Endodermal cell (in vitro differentiated cells): Measurements from ENCODE around the gene KRT1. TPM values are rescaled to one million over a fixed set of nuclear protein-coding genes. Genes with fewer than 3 reads are reported as not detected.

Experiments used
- DNase-seq: peaks from one replicate; pipeline ENCODE4 v3.0.0-alpha.2; 2017
- H3K27ac ChIP-seq: 2 replicates; pipeline ENCODE4 v1.5.1; 2013; ENCODE audit warnings: mild to moderate bottlenecking, low read depth, low read length, moderate library complexity
- H3K27me3 ChIP-seq: 2 replicates; pipeline ENCODE4 v1.6.1; 2013; ENCODE audit warnings: mild to moderate bottlenecking, low read length, moderate library complexity; ENCODE audit not compliant: insufficient read depth, control insufficient read depth, poor library complexity, severe bottlenecking
- H3K36me3 ChIP-seq: 2 replicates; pipeline ENCODE4 v1.7.0; 2013; ENCODE audit warnings: mild to moderate bottlenecking, low read length, moderate library complexity; ENCODE audit not compliant: control insufficient read depth, insufficient read depth
- H3K4me1 ChIP-seq: one replicate; pipeline ENCODE4 v1.7.0; 2013; ENCODE audit warnings: low read length; ENCODE audit not compliant: control insufficient read depth, insufficient read depth
- H3K4me3 ChIP-seq: 2 replicates; pipeline ENCODE4 v1.5.1; 2013; ENCODE audit warnings: mild to moderate bottlenecking, low read length, moderate library complexity
- H3K9ac ChIP-seq: 2 replicates; pipeline ENCODE4 v1.6.1; 2013; ENCODE audit warnings: mild to moderate bottlenecking, low read length, moderate library complexity; ENCODE audit not compliant: poor library complexity, severe bottlenecking; ENCODE audit errors: extremely low read depth
- H3K9me3 ChIP-seq: 2 replicates; pipeline ENCODE4 v1.6.1; 2013; ENCODE audit warnings: mild to moderate bottlenecking, low read length, moderate library complexity; ENCODE audit not compliant: control insufficient read depth
- H3K27ac Mint-ChIP-seq: 2 replicates; pipeline ENCODE4 v1.8.0; 2020; ENCODE audit warnings: mixed read lengths
- H3K27me3 Mint-ChIP-seq: 2 replicates; pipeline ENCODE4 v1.8.0; 2021; ENCODE audit warnings: mild to moderate bottlenecking, mixed read lengths; ENCODE audit not compliant: insufficient read depth
- H3K36me3 Mint-ChIP-seq: 2 replicates; pipeline ENCODE4 v1.8.0; 2020; ENCODE audit warnings: low read depth, mixed read lengths
- H3K4me1 Mint-ChIP-seq: 2 replicates; pipeline ENCODE4 v1.8.0; 2020; ENCODE audit warnings: mixed read lengths
- H3K4me3 Mint-ChIP-seq: 2 replicates; pipeline ENCODE4 v1.8.0; 2020; ENCODE audit warnings: mild to moderate bottlenecking, moderate library complexity, mixed read lengths
- H3K9me3 Mint-ChIP-seq: 2 replicates; pipeline ENCODE4 v1.8.0; 2020; ENCODE audit warnings: mild to moderate bottlenecking, mixed read lengths
- WGBS, 2 experiments: methylation state at CpG; one replicate each; pipeline versions ENCODE4 v1.1.5 to v1.1.7; 2013; ENCODE audit warnings: missing lambda C conversion rate in 2 of 2, mixed read lengths in 1 of 2; ENCODE audit not compliant: insufficient coverage in 1 of 2, insufficient read length in 1 of 2; 5-methylcytosine and 5-hydroxymethylcytosine counted together
- total RNA-seq, 2 donors: library from RNA; stranded (reverse); fragmentation: NEBNext Ultra II Directional in 1 of 2; extraction: Animal tissue kit (Norgen Biotek cat#: 25700) in 1 of 2; gene quantifications; 2 replicates in 1 of 2; 3 replicates in 1 of 2; pipeline ENCODE4 v1.2.1, GENCODE V29; 2021
- TF ChIP-seq, protein P1 (sequence below): fragments of 200-600 bp; sonication (generic); conservative IDR thresholded peaks from 2 replicates; pipeline ENCODE4 v1.5.0; 2021; ENCODE audit warnings: antibody characterized with exemption, mild to moderate bottlenecking

KRT1 gene
- total RNA-seq, 2 donors from 2014 or later = not detected

DNA sequence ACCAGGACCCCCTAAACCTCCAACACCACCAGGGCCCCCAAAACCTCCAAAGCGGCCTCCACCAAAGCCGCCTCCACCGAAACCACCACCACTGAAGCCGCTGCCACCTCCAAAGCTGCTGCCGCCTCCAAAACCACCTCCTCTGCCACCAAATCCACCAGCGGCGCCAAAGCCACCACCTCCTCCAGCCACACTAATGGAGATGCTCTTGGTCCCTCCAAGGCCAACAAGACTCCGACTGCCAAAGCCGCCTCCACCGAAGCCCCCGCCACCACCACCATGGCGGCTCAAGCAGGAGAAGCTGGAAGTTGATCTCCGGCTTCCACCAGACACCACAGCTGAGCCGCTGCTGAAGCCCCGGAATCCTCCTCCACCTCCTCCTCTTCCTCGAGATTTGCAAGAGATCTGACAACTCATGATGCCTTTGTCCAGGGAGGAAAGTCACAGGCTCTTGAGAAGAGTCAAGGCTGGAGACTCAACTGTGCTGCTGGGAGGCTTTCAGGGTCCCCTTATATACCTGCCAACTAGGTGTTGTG, 28.4 kb downstream of the KRT1 start, which contains the start of gene KRT2:
KRT2 (minus strand) TSS at position 486 of the 536 bp plus-strand sequence; CDS start at position 417, 69 bp downstream.
- H3K36me3 Mint-ChIP-seq = no peaks in the 10 kb centered on the region
- no peak within 1 kb of the TSS for H3K4me3 ChIP-seq
- no peaks in the 10 kb centered on the region for H3K4me1 Mint-ChIP-seq
- no peaks in the 10 kb centered on the region for H3K36me3 ChIP-seq
- H3K9me3 ChIP-seq = peaks cover 7% of the 10 kb centered on the region
- TF ChIP-seq, protein P1, sequence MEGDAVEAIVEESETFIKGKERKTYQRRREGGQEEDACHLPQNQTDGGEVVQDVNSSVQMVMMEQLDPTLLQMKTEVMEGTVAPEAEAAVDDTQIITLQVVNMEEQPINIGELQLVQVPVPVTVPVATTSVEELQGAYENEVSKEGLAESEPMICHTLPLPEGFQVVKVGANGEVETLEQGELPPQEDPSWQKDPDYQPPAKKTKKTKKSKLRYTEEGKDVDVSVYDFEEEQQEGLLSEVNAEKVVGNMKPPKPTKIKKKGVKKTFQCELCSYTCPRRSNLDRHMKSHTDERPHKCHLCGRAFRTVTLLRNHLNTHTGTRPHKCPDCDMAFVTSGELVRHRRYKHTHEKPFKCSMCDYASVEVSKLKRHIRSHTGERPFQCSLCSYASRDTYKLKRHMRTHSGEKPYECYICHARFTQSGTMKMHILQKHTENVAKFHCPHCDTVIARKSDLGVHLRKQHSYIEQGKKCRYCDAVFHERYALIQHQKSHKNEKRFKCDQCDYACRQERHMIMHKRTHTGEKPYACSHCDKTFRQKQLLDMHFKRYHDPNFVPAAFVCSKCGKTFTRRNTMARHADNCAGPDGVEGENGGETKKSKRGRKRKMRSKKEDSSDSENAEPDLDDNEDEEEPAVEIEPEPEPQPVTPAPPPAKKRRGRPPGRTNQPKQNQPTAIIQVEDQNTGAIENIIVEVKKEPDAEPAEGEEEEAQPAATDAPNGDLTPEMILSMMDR = no peak
- peak; percentile 28 for DNase-seq
- no peak within 1 kb of the TSS for H3K4me3 Mint-ChIP-seq
- no peak within 1 kb of the TSS for H3K9ac ChIP-seq
- H3K27me3 Mint-ChIP-seq = peaks cover 9% of the 10 kb centered on the region
- H3K9me3 Mint-ChIP-seq = no peaks in the 10 kb centered on the region
- 93 to 94% methylated on average over 11 to 16 of the region's 16 CpGs for WGBS, 2 experiments
- H3K4me1 ChIP-seq = no peaks in the 10 kb centered on the region
- peaks cover 16% of the 10 kb centered on the region for H3K27me3 ChIP-seq
- no peak within 1 kb of the TSS for H3K27ac Mint-ChIP-seq
- H3K27ac ChIP-seq = no peak within 1 kb of the TSS

DNA sequence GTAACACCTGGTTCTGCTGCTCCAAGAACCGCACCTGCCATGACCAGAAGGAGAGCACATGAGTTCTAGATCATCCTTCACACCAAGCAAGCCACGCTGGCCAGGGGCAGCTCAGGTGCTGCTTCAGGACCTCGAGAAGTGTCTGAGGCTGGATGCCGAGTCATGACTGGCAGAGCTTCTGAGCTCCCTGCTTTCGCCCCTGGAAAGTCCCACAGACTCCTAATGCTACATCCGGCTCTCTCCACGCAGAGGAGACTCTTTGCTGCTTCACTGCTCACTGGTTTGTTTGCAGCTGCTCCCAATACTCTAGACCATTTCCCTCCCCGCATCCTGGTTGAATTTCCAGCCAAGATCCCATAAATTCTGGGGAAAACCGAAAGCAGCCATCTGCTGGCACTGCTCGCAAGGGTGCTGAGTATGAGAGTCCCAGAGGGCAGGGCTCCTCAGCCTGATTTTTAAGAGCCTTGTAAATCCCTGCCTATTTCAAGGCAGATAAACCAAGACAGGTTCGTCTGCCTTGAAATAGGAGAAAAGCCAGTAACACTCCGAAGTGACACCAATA, 29.6 kb downstream of the KRT1 start:
- TF ChIP-seq, protein P1 = no peak
- Histone ChIP-seq H3K9me3 (peaks cover 7% of the 10 kb centered on the region), H3K4me3 (no peak overlapping the region), H3K27ac (no peak overlapping the region), H3K36me3 (no peaks in the 10 kb centered on the region), H3K4me1 (no peaks in the 10 kb centered on the region), H3K9ac (no peak overlapping the region), H3K27me3 (peaks cover 16% of the 10 kb centered on the region)
- Mint-ChIP-seq H3K27ac (no peak overlapping the region), H3K36me3 (no peaks in the 10 kb centered on the region), H3K27me3 (peaks cover 17% of the 10 kb centered on the region), H3K4me3 (no peak overlapping the region), H3K4me1 (no peaks in the 10 kb centered on the region), H3K9me3 (no peaks in the 10 kb centered on the region)
- DNase-seq = peak; percentile 44
- 92% methylated on average over 10 to 12 of the region's 12 CpGs for WGBS, 2 experiments

DNA sequence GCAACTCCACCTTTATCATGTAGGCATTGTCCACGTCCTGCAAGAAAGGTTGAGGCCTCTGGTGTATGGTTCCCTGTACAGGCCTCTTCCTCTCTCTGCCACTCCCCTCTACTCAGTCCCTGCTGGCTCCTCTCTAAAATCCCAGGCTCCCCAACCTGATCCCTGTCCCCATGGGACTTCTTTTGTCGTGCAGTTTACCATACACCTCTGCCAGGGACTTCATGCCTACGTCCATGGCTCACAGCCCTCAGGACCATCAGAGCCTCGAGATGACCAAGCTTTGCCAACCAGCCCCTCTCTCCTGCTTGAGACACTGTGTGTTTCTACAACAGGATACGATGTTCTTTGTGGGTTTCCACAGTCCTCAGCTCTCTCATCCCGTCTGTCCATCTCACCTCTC, 31.1 kb downstream of the KRT1 start:
- Mint-ChIP-seq H3K27ac (no peak overlapping the region), H3K4me1 (no peaks in the 10 kb centered on the region)

More for the DNA sequence above, 31.1 kb downstream of the KRT1 start:
- TF ChIP-seq, protein P1 = no peak
- no peaks in the 10 kb centered on the region for H3K36me3 ChIP-seq
- Mint-ChIP-seq H3K36me3 (no peaks in the 10 kb centered on the region), H3K27me3 (peaks cover 29% of the 10 kb centered on the region), H3K4me3 (no peak overlapping the region), H3K9me3 (no peaks in the 10 kb centered on the region)
- peak; percentile 29 for DNase-seq
- H3K4me1 ChIP-seq = no peaks in the 10 kb centered on the region
- no peak overlapping the region for H3K4me3 ChIP-seq
- no peak overlapping the region for H3K9ac ChIP-seq
- no peak overlapping the region for H3K27ac ChIP-seq
- H3K27me3 ChIP-seq = peaks cover 24% of the 10 kb centered on the region
- WGBS, 2 experiments = 83 to 89% methylated on average over 6 of the region's 6 CpGs
- peaks cover 7% of the 10 kb centered on the region for H3K9me3 ChIP-seq
